Tibial nerve (tissue), 3 donors: Measurements from ENCODE around the gene MED23.

Experiments used
- POLR2A ChIP-seq, 2 donors: fragments of 450-650 bp; IDR thresholded peaks; one replicate each; pipeline ENCODE4 v1.6.1; 2017; ENCODE audit warnings: antibody characterized with exemption in 2 of 2, mild to moderate bottlenecking in 2 of 2, moderate library complexity in 2 of 2
- TF ChIP-seq, protein P1 (sequence below), 5 experiments: fragments of 200-600 bp in 3 of 5; fragments of 450-650 bp in 2 of 5; sonication (generic) in 3 of 5; IDR thresholded peaks; one replicate each; pipeline ENCODE4 v1.5.1; 2016 to 2019; ENCODE audit warnings: antibody characterized with exemption in 5 of 5, mild to moderate bottlenecking in 3 of 5, moderate library complexity in 2 of 5

DNA sequence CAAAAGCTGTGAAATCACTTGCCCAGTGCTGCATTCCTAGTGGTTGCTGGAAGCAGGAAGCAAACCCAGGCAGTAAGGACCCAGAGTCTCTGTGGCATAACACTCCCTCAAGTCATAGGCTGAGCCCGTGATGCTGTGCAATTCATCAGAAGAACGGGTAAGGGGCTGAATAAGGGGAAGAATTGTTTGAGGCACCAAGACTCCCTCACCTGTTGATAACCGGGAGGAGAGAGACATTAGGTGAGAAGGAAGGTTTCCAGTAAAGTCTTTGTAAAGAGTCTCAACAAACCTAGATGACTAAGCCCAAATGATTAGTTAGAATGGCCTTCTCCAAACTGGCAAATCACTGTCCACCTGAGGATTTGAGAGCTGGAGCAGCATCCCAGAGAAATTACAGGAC, 27.3 kb upstream of the MED23 start:
- TF ChIP-seq, protein P1, sequence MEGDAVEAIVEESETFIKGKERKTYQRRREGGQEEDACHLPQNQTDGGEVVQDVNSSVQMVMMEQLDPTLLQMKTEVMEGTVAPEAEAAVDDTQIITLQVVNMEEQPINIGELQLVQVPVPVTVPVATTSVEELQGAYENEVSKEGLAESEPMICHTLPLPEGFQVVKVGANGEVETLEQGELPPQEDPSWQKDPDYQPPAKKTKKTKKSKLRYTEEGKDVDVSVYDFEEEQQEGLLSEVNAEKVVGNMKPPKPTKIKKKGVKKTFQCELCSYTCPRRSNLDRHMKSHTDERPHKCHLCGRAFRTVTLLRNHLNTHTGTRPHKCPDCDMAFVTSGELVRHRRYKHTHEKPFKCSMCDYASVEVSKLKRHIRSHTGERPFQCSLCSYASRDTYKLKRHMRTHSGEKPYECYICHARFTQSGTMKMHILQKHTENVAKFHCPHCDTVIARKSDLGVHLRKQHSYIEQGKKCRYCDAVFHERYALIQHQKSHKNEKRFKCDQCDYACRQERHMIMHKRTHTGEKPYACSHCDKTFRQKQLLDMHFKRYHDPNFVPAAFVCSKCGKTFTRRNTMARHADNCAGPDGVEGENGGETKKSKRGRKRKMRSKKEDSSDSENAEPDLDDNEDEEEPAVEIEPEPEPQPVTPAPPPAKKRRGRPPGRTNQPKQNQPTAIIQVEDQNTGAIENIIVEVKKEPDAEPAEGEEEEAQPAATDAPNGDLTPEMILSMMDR (IDR thresholded peaks at IDR 0.05) = no peak
- no peak for TF ChIP-seq POLR2A (IDR thresholded peaks at IDR 0.05)
